NCI-H510A treated with DMSO at 0.1 percent for 48 hours (cell line): ENCODE data around the gene IQSEC2.
A peak's percentile ranks its signal among the peaks of the same experiment; 100 is the strongest.

Experiments used
- DNase-seq: peaks from one replicate; lab custom pipeline; 2025; lab: John Stamatoyannopoulos, UW

Gene IQSEC2

DNA sequence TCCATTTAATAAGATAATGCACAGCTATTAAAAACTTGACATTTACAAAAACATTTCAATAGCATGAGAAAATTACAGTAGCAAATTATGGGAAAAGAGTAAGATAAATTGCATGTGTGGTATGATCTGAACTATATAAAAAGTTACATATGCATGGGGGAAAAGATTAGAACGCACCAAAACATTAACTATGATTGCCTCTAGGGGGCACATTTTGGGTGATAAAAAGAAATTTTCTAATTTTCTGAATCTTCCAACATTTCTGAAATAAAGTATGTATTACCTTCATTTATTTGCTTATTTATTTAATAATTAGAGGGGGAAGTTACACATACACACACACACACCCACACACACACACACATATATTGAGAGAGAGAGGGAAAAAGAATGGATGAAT, 36.8 kb downstream of the IQSEC2 start:
- DNase-seq = no peak

- DNase-seq = no peak
These were observed 39.1 kb downstream of the IQSEC2 start for GRCh38 chrX:53242310-53242709.

DNA sequence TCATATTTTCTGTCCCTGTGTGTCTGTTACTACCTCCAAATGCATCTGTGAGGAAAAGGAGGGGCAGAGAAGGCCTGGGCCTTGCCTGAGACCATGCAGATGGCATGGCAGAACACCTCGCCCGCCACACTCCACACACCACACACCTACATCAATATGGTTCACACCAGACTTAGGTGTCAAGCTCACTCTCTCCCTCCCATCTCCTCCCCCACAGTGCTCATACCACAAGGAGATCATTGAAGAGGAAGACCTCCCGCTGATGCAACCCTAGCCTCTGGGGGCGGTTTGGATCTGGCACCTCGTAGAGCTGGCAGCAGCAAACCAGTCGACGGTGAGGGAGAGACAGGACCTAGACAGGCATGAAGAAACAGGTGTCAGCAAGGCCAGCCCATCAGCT, 39.8 kb downstream of the IQSEC2 start:
- DNase-seq = no peak

DNA sequence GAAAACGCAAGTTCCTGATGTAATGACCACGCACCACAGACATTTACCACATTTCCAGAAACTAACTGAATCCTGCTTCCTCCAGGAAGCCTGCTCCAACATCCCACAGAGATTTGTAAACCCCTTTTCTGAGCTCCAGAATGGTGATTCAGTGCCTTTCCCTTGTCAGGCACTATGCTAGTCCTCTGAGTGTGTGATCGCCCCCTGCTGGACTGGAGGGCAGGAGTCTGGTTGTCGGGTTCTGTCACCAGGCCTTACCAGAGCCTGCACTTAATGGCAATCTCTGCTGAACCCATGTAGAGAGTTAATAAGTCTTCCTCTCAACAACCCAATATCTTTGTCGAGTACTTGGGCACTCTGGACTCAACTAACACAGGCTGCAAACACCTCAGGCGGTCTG, 41.9 kb downstream of the IQSEC2 start:
- DNase-seq = no peak

DNA sequence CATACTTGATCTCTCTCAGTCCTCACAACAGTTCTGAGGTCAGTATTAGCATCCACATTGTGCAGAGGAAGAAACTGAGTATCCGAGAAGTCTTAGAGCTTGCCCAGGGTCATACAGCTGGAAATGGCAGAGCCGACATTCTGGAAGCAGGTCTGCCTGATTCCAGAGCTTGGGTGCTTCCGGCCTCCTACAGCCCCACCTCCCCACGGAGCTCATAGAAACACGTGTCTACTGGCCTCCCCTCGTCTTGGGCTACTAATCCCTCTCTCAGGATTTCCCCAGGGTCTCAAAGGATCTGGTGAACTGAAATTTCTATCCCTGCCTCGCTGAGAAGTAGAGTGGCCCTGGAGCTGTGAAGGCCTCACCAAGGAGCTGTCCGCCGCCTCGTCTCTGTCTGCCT, 44.3 kb downstream of the IQSEC2 start:
- DNase-seq = no peak

DNA sequence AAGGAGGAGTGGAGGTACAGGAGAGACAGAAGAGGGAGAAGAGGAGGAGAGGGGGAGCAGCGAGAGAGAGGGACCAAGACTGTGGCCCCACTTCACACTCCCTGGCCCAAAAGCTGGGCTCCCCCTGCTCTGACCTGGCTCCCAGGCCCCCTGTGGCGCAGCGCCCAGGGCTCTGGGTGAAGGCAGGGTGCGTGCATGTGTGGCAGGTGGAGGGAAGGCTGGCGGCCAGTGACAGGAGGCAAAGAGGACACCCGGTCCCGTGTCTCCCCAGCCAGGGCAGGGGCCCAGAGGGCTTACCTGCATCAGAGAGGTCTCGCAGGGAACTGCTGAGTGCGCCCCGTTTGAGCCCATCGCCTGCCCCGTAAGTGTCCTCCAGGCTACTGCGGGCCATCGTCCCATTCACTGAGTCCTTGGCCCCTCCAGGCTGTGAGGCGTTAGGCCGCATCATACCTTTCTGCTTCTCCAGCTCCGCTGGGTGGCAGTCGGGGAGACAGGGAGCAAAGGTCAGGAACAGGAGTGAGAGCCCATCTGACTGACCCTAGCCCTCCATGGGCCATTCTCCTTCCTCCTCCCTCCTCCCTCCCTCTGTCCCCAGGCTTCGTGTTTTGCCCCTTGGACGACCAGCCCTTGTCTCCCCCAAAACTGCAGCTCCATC, 45.2 kb downstream of the IQSEC2 start:
- no peak for DNase-seq

GRCh38 chrX:53235566-53235965, 45.8 kb downstream of the IQSEC2 start:
- DNase-seq = no peak

- no peak for DNase-seq
These were observed 46.9 kb downstream of the IQSEC2 start for GRCh38 chrX:53234484-53234883.

DNA sequence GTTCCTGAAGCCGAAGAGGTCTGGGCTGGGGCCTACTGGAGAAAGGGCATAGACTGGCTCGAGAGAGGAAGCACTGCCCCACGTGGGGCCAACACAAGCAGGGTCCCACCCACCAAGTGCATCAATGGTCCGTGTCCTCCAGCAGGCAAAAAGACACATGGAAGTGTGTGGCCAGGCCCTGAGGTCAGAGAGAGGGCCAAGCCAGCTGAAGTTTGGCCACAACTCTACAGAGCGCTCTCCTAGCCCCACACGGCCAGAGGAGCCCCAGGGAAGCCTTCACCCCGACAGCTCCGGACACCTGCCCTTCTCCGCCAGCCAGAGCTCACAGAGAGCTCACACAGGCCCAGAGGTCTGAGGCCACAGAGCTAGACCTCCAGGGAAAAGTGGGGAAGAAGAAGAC, 47.8 kb downstream of the IQSEC2 start:
- DNase-seq = no peak

GRCh38 chrX:53230116-53230515, 51.3 kb downstream of the IQSEC2 start:
- DNase-seq = no peak

- DNase-seq = no peak
These were observed 54.1 kb downstream of the IQSEC2 start for GRCh38 chrX:53227224-53227765.

- peak; percentile 83 for DNase-seq
These were observed 56.3 kb downstream of the IQSEC2 start, which contains the start of gene KDM5C for GRCh38 chrX:53224860-53225797. Gene KDM5C (minus strand): TSS chrX:53225207. CDS start chrX:53224889, 318 bp downstream.

DNA sequence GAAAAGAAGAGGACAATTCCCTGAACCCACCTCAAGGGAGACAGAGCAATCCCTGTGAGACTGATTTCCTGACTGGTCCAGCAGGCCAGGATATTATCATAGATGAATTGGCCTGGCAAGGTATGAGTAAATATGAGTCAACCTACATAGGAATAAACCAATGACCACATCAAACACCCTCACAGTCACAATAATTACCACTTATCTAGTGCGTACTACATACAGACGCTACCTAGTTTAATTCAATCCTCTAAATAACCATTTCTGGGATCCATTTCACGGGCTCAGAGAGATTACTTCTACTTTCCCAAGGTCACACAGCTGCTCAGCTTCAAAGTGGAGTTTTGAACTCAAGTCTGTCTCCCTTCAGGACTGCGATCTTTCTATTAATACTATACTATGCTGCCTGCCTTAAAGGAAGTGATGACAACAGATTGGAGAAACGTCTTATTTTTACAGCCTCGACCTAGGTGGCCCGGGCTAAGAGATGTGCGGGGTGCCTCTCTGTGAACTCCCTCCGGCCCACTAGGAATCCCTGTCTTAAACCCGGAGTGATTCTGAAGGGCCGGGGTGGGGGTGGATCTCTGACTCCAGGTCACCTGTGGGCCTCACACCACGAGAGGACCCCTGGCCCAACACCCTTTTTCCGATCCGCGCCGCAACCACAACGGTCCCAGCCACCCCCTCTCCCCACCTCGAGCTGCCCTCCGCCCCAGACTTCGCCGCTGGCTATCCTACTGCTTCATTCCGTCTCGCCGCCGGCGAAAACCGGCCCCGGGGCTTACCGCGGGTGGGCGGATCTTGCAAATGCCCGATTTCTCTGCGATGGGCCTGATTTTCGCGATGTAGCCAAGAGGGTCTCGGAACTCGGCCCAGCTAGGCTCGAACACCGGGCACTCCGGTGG, 57.2 kb downstream of the IQSEC2 start:
- DNase-seq = no peak

DNA sequence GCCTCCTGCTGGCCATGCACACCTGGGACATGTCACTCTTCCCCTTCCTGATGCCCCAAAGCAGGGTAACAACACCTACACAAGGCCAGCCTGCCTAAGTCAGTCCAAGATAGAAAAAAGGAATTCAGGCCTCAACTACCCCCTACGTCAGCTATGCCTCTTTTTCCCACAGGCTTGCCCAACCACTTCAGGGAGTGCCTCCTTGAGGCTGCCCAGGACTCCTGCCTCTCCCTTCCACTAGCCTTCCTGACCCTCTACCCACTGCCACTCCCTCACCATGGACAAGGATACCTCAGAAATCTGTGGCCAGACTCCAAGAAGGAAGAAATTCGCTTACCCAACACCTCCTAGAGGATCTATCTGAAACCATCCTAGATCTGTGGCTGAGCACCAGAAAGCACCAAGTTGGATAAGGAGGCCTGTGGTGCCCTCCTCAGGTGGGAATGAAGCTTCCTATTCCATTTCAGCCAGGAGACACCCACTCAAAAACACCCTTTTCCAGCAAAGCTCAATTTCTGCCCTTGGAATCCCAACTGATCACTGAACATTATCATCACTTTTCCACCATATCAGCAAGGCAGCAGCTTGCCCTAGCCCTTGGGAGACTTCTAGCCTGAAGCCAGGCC, 58.2 kb downstream of the IQSEC2 start:
- DNase-seq = no peak
